Activated CD8-positive, alpha-beta memory T cell treated with anti-CD3 and anti-CD28 coated beads, Interleukin-2, amount 50 U/mL, for 4 hours (primary cell): ENCODE data around the gene STAT1.
"Not testable (repeated sequence)": the region's sequence is repeated elsewhere in the genome, so short reads cannot be mapped to it uniquely, and the experiment has no call there.

Experiments
- DNase-seq: peaks from one replicate; pipeline ENCODE4 v3.0.0-alpha.2; 2020

The STAT1 gene

DNA sequence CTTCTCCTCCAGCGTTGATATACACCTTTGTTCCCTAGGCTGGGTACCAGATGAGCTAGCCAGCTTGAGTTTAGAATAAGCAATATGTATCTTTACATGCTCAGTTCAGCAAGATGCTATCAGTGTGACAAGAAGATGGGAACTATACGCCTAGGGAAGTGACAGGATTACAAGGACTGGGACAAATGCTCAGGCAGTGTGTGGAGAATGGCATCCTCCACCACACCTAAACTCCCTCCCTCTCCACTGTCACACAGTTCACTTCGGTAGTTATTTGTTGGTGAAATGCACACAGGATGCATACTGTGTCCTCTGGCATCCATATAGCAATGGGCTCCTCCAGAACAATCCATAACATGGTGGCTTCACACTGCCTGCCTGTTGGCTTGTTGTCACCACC lies 7.7 kb downstream of the STAT1 start:
- DNase-seq, result no peak

DNA sequence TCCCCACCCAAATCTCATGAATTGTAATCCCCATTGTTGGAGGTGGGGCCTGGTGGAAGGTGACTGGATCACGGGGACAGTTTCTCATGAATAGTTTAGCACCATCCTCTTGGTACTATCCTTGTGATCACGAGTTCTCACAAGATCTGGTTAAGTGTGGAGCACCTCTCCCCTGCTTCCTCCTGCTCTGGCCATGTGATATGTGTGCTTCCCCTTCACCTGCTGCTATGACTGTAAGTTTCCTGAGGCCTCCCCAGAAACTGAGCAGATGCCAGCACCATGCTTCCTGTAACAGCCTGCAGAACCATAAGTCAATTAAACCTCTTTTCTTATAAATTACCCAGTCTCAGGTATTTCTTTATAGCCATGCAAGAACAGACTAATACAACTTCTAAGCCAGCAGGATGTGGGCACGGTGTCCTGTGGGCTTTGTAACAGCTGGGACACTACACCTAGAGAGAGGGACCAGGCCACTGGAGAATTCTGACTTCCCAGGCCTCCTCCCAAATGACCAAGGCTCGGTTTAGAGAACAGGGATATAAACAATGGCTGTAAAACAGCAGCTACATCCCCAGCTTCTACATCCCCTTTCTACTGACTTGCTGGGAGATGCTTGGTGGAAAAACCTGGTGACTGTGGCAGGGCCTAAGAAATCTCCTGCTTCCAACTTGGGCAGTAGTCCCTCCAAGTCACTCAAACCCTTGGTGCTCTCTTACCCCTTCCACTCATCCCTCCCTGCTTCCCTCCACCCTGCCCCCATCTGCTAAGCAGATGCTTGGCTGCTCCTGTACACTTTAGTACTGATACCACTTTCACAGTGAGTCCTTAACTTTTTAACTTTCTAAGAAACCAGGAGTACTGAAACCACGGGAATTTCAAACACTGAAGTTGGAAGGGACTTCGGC lies 10.3 kb downstream of the STAT1 start:
- DNase-seq, result no peak

- no peak for DNase-seq
These were observed 12.3 kb downstream of the STAT1 start for GRCh38 chr2:191001624-191002023.

- DNase-seq, result no peak
These were observed 12.9 kb downstream of the STAT1 start for GRCh38 chr2:191001032-191001431.

- DNase-seq, result no peak
These were observed 13.9 kb downstream of the STAT1 start for GRCh38 chr2:190999949-191000665.

DNA sequence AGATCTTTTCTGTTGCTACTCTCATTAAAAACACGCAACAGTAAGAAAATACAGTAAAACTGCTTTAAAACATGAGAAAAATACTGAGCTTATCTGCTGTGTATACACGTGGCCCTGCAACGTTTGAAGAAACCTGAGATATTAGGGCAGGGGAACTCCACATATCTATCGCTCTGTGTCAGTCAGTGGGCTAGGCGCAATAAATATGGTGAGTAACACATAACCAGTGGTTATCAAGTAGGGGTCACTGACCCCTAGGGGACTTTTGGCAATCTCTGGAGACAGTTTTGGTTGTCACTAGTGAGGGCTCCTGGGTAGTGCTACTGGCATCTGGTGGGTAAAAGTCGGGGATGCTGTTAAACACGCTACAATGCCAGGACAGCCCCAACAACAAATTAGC lies 14.9 kb downstream of the STAT1 start:
- no peak for DNase-seq

DNA sequence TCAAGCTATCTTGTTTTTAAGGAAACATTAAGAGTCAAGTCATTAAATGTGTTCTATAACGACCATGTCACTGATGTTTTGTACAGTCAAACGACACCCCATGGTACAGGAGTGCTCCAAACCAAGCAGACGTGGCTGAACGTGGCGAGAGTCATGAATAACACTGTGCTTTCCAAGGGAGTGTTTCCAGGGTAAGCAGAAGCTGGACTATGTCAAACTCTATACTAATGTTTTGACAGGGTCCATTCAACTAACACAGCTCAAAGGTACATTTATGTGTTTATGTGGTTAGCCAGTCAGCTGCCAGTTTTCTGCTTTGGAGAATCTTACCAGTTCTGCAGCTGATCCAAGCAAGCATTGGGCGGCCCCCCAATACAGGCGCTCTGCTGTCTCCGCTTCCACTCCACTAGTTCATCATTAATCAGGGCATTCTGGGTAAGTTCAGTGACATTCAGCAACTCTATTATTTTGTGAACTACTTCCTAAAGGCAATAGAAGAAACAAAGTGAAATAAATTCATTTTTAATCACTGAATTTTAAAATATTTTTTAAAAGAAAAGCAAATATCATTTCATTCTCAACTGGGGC lies 16.4 kb downstream of the STAT1 start:
- no peak for DNase-seq

- no peak for DNase-seq
These were observed 17.0 kb downstream of the STAT1 start for GRCh38 chr2:190996947-190997346.

DNA sequence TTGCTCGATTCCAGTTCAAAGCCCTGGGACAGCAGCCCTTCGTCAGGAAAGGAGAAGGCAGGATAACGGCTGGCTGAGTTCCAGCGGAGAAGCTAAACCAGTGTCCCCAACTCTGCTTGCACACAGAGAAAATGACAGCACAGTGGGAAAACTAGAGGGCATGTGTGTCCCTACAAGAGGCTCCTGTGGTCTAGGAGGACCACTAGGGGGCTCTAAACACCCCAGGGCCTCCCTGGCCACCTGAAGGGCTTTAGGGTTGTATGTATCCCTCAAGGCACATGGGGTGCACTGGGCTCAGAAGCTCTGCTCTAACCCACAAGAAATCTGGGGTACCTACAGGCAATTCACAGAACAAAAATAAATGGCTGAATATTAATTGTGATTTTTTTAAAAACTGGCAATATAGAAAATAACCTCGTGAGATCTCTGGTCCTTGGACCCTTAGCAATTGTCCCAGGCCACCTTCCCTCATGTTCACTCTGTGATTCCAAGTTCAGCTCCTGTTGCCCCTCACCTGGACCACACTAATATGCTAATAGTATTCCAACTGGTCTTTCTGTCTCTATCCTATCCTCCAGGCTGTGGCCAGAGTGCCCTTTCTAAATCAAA lies 17.5 kb downstream of the STAT1 start:
- DNase-seq, result no peak

DNA sequence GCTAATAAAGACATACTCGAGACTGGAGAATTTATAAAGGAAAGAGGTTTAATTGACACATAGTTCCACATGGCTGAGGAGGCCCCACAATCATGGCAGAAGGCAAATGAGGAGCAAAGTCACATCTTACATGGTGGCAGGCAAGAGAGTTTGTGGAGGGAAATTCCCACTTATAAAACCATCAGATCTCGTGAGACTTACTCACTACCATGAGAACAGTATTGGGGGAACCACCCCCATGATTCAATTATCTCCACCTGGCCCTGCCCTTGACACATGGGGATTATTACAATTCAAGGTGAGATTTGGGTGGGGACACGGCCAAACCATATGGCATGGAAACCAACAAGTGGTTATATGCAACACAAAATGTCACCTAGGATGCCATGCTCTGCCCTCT lies 18.7 kb downstream of the STAT1 start:
- not testable (repeated sequence) for DNase-seq

GRCh38 chr2:190994148-190994547 lies 19.8 kb downstream of the STAT1 start:
- no peak for DNase-seq

DNA sequence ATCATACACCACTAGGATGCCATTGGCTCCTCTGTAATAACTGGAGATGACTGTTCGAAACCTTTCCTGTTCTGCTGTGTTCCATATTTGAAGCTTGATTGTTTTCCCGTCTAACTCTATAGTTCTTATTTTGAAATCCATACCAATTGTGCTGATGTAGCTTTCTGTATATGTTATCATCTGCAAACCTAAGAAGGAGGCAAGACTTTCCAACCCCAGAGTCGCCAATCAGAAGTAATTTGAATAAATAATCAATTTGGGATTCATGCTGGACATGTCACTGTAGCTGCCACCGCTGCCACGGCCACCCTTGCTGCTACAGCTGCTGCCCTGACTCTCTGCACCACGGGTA lies 20.7 kb downstream of the STAT1 start:
- DNase-seq, result no peak

- no peak for DNase-seq
These were observed 23.8 kb downstream of the STAT1 start for GRCh38 chr2:190990132-190990531.

DNA sequence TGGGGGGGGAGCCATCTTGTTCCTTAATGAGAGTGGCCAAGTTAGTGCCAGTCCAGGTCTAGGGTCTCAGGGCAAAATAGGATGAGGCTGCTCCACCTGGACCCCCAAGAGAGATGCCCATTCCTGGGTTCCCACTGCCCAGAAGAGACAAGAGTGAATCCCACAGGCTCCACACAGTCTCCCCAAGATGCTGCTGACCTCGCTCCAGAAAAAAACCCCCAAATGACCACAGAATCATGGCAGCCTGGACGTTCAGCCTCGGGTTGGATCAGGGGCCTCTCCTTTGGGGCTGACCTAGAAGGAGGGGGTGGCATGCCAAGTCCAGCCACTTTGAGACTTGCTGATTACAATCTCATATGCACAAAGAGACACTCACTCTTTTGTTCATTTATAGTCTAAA lies 25.1 kb downstream of the STAT1 start:
- no peak for DNase-seq

GRCh38 chr2:190987938-190988337 lies 26.0 kb downstream of the STAT1 start:
- no peak for DNase-seq

DNA sequence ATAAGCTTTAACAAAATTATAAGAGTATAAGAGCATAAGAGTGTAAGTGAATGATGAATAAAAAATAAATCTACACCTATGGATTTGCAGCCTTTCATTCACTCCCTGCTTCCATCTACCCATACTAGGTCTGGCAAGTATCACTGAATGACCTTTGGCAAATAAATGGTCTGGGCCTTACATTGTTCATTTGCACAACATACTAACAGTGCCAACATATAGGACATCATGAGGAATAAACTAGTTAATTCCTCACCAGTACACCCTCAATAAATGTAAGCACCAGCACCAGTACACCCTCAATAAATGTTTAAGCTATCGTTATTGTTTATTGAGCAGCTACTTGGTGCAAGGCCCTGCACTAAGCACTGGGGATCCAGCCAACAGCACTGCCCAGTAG lies 26.9 kb downstream of the STAT1 start:
- no peak for DNase-seq

- DNase-seq, result no peak
These were observed 27.6 kb downstream of the STAT1 start for GRCh38 chr2:190986221-190986953.

DNA sequence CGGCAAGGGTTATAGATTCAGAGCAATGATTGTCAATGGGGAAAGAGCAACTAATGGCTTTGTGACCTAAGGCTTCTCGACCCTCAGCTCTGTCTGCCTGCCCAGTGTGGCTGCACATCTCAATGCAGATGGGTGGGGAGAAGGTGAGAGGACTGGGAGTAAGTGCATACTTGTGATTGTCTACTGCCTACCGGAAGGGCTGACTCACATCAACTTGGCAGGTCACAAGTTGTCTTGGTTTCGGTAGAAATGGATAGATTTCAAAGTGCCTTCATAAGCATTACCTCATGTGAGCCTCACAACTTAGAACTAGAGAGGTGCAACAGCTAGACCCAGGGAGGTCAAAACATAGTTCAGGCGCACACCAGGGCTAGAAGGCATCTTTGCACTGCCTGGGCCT lies 29.4 kb downstream of the STAT1 start:
- DNase-seq, result no peak

GRCh38 chr2:190982262-190983034 lies 31.5 kb downstream of the STAT1 start:
- DNase-seq, result no peak

DNA sequence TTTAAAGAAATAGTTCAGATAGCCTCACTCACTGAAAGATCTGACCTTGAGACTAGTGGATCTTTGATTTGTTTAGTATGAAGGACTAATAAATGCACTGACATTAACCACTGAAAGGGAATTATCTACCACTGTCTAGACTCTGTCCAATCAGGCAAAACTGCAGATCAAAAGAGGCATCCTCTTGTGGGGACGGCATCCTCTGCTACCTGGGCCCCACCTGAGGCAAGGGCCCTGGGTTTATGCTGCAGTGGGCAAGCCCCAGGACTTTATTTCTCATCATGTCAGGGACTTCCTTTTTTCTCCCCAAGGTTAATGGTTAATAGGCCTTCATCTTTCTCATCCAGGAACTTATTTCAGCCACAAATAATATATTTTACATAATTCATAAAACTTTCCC lies 32.2 kb downstream of the STAT1 start:
- DNase-seq, result no peak

GRCh38 chr2:190981333-190981732 lies 32.6 kb downstream of the STAT1 start:
- DNase-seq, result no peak

DNA sequence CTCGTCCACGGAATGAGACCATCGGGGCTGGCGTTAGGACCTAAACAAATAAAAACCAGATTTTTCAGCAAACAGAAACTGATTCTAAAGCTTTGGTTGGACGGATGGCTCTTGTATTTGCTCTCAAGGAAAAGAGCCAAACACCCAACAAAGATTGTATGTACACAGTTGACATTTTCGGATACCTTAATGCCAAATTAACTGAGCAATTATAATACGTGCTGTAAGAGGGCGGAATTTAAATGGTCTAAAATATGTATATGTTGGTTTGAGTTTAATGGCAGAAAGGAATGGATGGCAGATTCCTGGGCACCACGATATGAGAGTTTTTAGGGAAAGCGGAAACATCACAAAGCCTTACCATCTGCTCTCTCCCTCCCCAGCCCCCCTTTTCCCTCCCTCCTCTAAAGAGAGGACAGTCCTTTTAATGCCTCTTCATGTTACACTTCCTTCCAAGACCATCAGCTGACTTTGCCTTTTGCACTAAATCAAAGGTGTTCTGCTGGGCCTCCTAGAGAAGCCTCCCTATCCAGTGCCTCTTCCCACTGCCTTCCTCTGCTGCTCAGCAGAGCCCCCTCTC lies 33.3 kb downstream of the STAT1 start:
- no peak for DNase-seq
